ENCODE data around the gene ZNF69.

- TF ChIP-seq CTCF (IDR thresholded peaks at IDR 0.05; ENCODE audit: extremely low read depth in 1 of 2, insufficient read depth in 1 of 2, low read depth in 1 of 2, low read length in 2 of 2) (no peak), EZH2 (IDR thresholded peaks at IDR 0.05; ENCODE audit: borderline replicate concordance, low read depth, low read length, severe bottlenecking) (no peak), JUN (IDR thresholded peaks at IDR 0.05; ENCODE audit: borderline replicate concordance, insufficient read depth, insufficient read length, low read depth) (no peak), POLR2A (IDR thresholded peaks at IDR 0.05; ENCODE audit: low read depth, low read length) (no peak), POLR2AphosphoS5 (IDR thresholded peaks at IDR 0.05; ENCODE audit: insufficient read depth, low read depth, low read length) (no peak)
Measured at GRCh38 chr19:11860721-11861120, 26.9 kb upstream of the ZNF69 start.
